Measurements from ENCODE around the gene PIAS4.

GRCh38 chr19:4068047-4068966 is 60.8 kb downstream of the PIAS4 start:
- TF ChIP-seq ARNTL (CRISPR knock-in tag; IDR thresholded peaks at IDR 0.05; ENCODE audit: borderline replicate concordance, low read depth) (no peak), ZNF565 (CRISPR knock-in tag; conservative IDR thresholded peaks at IDR 0.05; ENCODE audit: low read depth) (no peak)
